ENCODE results near the gene KISS1.

DNA sequence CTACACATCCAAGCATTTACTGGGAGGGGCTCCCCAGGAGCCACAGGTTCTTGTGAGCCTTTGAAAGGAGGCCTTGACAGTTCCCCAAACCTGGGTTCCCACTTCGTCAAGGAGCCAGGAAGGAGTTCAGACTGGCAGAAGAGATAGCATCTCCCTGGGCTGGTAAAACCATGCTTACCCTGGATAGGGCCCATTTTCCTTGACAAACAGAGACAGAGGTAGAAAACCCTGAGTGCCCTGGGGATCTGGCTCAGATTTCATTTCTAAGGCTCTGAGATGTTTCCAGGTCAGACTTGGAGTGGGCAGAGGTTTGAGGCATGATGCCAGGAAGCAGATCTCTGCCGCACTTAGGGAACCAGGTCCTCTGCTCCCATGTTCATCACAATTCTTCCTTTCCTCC, 47.2 kb downstream of the KISS1 start:
- TF ChIP-seq, protein P1, sequence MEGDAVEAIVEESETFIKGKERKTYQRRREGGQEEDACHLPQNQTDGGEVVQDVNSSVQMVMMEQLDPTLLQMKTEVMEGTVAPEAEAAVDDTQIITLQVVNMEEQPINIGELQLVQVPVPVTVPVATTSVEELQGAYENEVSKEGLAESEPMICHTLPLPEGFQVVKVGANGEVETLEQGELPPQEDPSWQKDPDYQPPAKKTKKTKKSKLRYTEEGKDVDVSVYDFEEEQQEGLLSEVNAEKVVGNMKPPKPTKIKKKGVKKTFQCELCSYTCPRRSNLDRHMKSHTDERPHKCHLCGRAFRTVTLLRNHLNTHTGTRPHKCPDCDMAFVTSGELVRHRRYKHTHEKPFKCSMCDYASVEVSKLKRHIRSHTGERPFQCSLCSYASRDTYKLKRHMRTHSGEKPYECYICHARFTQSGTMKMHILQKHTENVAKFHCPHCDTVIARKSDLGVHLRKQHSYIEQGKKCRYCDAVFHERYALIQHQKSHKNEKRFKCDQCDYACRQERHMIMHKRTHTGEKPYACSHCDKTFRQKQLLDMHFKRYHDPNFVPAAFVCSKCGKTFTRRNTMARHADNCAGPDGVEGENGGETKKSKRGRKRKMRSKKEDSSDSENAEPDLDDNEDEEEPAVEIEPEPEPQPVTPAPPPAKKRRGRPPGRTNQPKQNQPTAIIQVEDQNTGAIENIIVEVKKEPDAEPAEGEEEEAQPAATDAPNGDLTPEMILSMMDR (IDR thresholded peaks at IDR 0.05 in 8 of 11, conservative IDR thresholded peaks at IDR 0.05 in 3 of 11), result no peak
- no peak for TF ChIP-seq POLR2A (IDR thresholded peaks at IDR 0.05)
- TF ChIP-seq POLR2AphosphoS5 (IDR thresholded peaks at IDR 0.05), result no peak
